NCI-H345 (cell line): ENCODE measurements around the gene RPGRIP1L.

Experiments
- DNase-seq: peaks from one replicate; lab custom pipeline; 2025; lab: John Stamatoyannopoulos, UW

The RPGRIP1L gene

GRCh38 chr16:53651357-53651756 is 52.3 kb downstream of the RPGRIP1L start:
- no peak for DNase-seq

GRCh38 chr16:53646506-53646905 is 57.2 kb downstream of the RPGRIP1L start:
- no peak for DNase-seq

- no peak for DNase-seq
Observed at GRCh38 chr16:53643474-53643873, 60.2 kb downstream of the RPGRIP1L start.

GRCh38 chr16:53642094-53642493 is 61.6 kb downstream of the RPGRIP1L start:
- no peak for DNase-seq

- DNase-seq: no peak
Observed at GRCh38 chr16:53636978-53637377, 66.7 kb downstream of the RPGRIP1L start.

- DNase-seq: no peak
Observed at GRCh38 chr16:53632526-53632925, 71.1 kb downstream of the RPGRIP1L start.

- no peak for DNase-seq
Observed at GRCh38 chr16:53631236-53632025, 72.2 kb downstream of the RPGRIP1L start.

GRCh38 chr16:53629607-53630312 is 73.9 kb downstream of the RPGRIP1L start:
- peak; percentile 40 for DNase-seq

GRCh38 chr16:53629151-53629550 is 74.5 kb downstream of the RPGRIP1L start:
- no peak for DNase-seq

GRCh38 chr16:53626811-53627210 is 76.8 kb downstream of the RPGRIP1L start:
- DNase-seq: no peak

- no peak for DNase-seq
Observed at GRCh38 chr16:53626161-53626560, 77.5 kb downstream of the RPGRIP1L start.

- no peak for DNase-seq
Observed at GRCh38 chr16:53625221-53625620, 78.4 kb downstream of the RPGRIP1L start.

GRCh38 chr16:53622315-53622714 is 81.3 kb downstream of the RPGRIP1L start:
- no peak for DNase-seq

- no peak for DNase-seq
Observed at GRCh38 chr16:53620476-53620875, 83.2 kb downstream of the RPGRIP1L start.

- no peak for DNase-seq
Observed at GRCh38 chr16:53619235-53619634, 84.4 kb downstream of the RPGRIP1L start.

GRCh38 chr16:53614346-53614745 is 89.3 kb downstream of the RPGRIP1L start:
- DNase-seq: no peak

- DNase-seq: no peak
Observed at GRCh38 chr16:53612003-53612402, 91.7 kb downstream of the RPGRIP1L start.

- DNase-seq: no peak
Observed at GRCh38 chr16:53611179-53611696, 92.4 kb downstream of the RPGRIP1L start.

GRCh38 chr16:53609536-53609935 is 94.1 kb downstream of the RPGRIP1L start:
- no peak for DNase-seq

GRCh38 chr16:53608094-53608493 is 95.6 kb downstream of the RPGRIP1L start:
- no peak for DNase-seq

- DNase-seq: no peak
Observed at GRCh38 chr16:53605831-53606400, 97.7 kb downstream of the RPGRIP1L start.

GRCh38 chr16:53605356-53605755 is 98.3 kb downstream of the RPGRIP1L start:
- no peak for DNase-seq

GRCh38 chr16:53601961-53602360 is 101.7 kb downstream of the RPGRIP1L start:
- DNase-seq: no peak
